Cerebellar cortex (tissue), 1 donor: Measurements from ENCODE around the gene CACFD1.

ENCODE experiments used
- DNase-seq: peaks from one replicate; pipeline ENCODE4 v3.0.0-alpha.2; 2015; ENCODE audit warnings: low spot score

Gene CACFD1

GRCh38 chr9:133459476-133460404 is at the start of gene CACFD1:
TSS of gene CACFD1 (plus strand) at chr9:133459978. CDS start at chr9:133460067, 89 bp downstream.
- peak; percentile 98 for DNase-seq

GRCh38 chr9:133415170-133415569 is 44.6 kb upstream of the CACFD1 start:
- no peak for DNase-seq

GRCh38 chr9:133417541-133418461 is 42.0 kb upstream of the CACFD1 start, which contains the start of gene REXO4:
TSS of gene REXO4 (minus strand) at chr9:133418010. CDS start at chr9:133417844, 166 bp downstream.
- peak; percentile 89 for DNase-seq

GRCh38 chr9:133419005-133419404 is 40.8 kb upstream of the CACFD1 start:
- no peak for DNase-seq

GRCh38 chr9:133420392-133420827 is 39.4 kb upstream of the CACFD1 start:
- no peak for DNase-seq

- DNase-seq, result peak; percentile 63
Observed at GRCh38 chr9:133421615-133422542, 37.9 kb upstream of the CACFD1 start, which contains the start of gene ADAMTS13. TSS of gene ADAMTS13 (plus strand) at chr9:133422367. CDS start at chr9:133422444, 77 bp downstream.

GRCh38 chr9:133423216-133423615 is 36.6 kb upstream of the CACFD1 start:
- no peak for DNase-seq

GRCh38 chr9:133424187-133424586 is 35.6 kb upstream of the CACFD1 start:
- no peak for DNase-seq

GRCh38 chr9:133425049-133425632 is 34.6 kb upstream of the CACFD1 start:
- DNase-seq, result no peak

- DNase-seq, result no peak
Observed at GRCh38 chr9:133426011-133426410, 33.8 kb upstream of the CACFD1 start.

- no peak for DNase-seq
Observed at GRCh38 chr9:133427658-133428348, 32.0 kb upstream of the CACFD1 start.

GRCh38 chr9:133428617-133429101 is 31.1 kb upstream of the CACFD1 start:
- DNase-seq, result no peak

- no peak for DNase-seq
Observed at GRCh38 chr9:133429214-133429613, 30.6 kb upstream of the CACFD1 start.

- no peak for DNase-seq
Observed at GRCh38 chr9:133429641-133430161, 30.1 kb upstream of the CACFD1 start.

- DNase-seq, result no peak
Observed at GRCh38 chr9:133430244-133430643, 29.5 kb upstream of the CACFD1 start.

GRCh38 chr9:133433351-133433843 is 26.4 kb upstream of the CACFD1 start:
- no peak for DNase-seq

GRCh38 chr9:133436681-133437080 is 23.1 kb upstream of the CACFD1 start:
- DNase-seq, result no peak

- DNase-seq, result no peak
Observed at GRCh38 chr9:133437753-133438531, 21.8 kb upstream of the CACFD1 start.

GRCh38 chr9:133439337-133439736 is 20.4 kb upstream of the CACFD1 start:
- DNase-seq, result no peak
